ENCODE results near the gene FANCD2.
"Not testable (repeated sequence)": the region's sequence is repeated elsewhere in the genome, so short reads cannot be mapped to it uniquely, and the experiment has no call there.

Gene FANCD2

DNA sequence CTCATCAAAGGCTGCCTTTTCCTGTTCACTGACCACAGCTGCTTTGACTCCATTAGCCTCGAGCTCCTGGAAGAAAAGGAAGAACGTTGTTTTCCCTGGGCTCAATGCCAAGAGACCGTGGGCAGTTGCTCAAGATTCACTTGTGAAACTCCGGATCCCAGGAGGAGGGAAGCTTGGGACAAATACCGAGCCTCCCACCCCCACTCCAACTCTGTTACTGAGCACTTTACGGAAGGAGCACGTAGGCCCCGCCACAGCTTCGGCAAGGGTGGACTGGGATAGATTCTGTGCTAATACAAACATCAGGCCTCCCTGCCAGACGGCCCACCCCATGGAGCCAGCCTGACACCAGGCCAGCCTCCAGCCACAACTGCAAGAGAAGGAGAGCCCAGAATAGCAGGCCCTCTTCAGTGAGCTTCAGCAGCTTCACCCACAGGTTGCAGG lies 10.8 kb upstream of the FANCD2 start:
- DNase-seq (ENCODE audit: low read depth in 3 of 3) = no peak

- peak; percentile 44 to 66 (median 47) for DNase-seq (ENCODE audit: low read depth in 3 of 3)
These were observed 8.5 kb upstream of the FANCD2 start for GRCh38 chr3:10017636-10018292.

DNA sequence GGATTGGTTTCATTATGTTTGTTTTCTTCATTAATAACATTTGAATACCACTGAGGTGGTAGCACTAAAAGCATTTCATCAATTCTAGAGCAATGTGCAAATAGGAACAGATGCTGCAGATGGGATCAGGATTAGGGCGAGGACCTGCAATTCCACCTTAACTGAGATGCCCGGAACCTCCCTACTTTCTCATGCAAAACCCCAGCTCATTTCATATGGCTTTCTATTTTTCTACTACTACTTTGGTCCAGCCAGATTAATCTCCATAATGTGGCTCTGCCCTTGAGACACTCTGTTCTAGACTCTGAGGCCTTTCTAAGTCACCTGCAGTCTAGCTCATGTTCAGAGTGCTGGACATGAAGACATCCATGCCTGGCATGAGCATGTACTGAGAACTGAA lies 7.4 kb upstream of the FANCD2 start:
- DNase-seq (ENCODE audit: low read depth in 3 of 3) = not testable (repeated sequence)

DNA sequence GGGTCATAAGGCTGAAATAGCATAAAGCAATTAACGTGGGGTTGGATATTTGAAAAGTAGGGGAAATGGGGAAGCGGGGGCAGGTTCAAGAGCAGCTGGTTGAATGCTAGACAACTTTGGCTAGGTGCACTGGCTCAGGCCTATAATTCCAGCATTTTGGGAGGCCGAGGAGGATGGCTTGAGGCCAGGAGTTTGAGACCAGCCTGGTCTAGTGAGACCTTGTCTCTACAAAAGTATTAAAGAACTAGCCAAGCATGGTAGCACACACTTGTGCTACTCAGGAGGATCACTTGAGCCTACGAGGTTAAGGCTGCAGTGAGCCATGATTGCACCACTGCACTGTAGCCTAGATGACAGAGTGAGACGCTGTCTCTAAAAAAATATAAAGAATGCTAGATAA lies 6.9 kb upstream of the FANCD2 start:
- no peak for DNase-seq (ENCODE audit: low read depth in 3 of 3)

DNA sequence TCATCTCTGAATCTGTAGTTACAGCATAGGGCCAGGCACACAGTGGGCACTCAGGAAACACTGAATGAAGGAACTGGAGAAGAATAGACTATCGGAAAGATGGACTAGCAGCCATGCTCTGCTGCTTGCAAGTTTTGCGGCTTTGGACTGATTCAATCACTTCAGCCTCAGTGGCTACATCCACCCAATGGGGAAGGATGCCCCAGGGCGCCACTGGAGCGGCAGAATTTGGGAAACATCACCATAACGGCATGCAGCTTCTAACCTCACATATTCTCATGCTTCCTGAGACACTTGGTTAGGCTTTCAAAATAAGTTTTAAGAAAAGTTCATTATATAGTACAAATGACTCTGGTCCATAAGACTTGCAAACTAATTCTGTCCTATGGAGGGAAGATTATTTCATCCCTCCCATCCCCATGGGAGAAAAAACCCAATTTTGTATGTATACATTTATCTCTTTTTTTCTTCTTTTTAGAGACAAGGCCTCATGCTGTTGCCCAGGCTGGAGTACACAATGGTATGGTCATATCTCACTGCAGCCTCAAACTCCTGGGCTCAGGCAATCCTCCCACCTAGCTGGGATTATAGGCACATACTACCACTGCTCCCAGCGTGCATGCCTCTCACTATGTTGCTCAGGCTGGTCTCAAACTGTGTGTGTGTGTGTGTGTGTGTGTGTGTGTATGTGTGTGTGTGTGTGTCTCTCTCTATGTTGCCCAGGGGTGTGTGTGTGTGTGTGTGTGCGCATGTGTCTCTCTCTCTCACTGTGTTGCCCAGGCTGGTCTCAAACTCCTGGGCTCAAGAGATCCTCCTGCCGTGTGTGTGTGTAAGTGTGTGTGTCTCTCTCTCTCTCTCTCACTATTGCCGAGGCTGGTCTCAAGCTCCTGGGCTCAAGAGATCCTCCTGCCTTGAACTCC lies 4.1 kb upstream of the FANCD2 start:
- DNase-seq (ENCODE audit: low read depth in 3 of 3) = no peak

- DNase-seq (ENCODE audit: low read depth in 3 of 3) = no peak
These were observed 2.5 kb upstream of the FANCD2 start for GRCh38 chr3:10023587-10024310.

DNA sequence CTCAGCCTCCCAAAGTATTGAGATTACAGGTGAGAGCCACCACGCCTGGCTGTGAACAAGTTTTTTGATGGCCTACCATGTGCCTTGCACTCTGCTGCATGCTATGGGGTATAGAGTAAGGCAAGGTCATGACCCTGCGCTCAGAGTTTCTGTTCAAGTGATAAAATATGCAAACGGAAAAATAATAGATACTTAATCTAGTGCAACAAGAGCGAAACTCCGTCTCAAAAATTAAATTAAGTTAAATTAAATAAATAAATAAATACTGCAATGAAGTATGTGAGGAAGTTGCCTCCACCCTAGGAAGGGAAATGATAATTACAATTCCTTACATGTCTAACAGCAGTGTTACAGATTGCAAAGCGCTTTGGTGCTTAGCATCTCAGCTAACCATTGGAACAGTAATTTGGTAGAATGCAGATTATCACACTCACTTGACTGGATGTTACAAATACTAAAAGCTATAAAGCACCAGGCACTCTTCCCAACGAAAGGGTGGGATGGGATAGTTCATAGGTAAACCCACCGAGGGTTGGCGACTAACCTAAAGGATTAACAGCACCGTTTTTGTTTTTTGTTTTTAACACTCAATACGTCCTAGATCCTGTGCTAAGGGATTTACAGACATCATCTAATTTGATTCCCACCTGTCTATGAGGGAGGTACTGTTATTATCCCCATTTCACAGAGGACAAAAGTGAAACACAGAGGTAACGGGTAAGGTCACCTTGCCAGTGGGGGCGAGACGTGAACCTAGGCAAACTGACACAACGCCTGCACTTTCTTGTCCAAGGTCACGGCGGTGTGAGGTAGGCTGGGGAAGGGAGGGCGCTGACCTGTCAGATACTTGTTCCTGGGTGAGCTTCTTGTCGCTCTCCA lies 793 bp upstream of the FANCD2 start:
- DNase-seq (ENCODE audit: low read depth in 3 of 3) = no peak

- DNase-seq (ENCODE audit: low read depth in 3 of 3) = no peak
These were observed 14.8 kb downstream of the FANCD2 start for GRCh38 chr3:10041034-10041433.

DNA sequence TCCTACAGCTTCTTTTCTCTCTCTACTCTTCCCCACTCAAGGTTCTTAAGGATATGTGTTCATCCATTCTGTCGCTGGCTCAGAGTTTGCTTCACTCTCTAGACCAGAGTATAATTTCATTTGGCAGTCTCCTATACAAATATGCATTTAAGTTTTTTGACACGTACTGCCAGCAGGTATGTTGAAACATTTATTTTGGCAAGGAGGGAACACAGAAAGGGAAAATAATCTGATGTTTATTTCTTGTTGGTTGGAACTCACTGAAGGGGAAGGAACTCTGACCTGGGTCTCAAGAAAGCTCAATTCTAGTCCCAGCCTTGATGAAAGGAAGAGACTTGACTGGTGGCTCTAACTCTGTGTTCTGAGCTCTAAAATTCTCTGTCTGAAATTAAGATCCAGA lies 21.6 kb downstream of the FANCD2 start:
- no peak for DNase-seq (ENCODE audit: low read depth in 3 of 3)

DNA sequence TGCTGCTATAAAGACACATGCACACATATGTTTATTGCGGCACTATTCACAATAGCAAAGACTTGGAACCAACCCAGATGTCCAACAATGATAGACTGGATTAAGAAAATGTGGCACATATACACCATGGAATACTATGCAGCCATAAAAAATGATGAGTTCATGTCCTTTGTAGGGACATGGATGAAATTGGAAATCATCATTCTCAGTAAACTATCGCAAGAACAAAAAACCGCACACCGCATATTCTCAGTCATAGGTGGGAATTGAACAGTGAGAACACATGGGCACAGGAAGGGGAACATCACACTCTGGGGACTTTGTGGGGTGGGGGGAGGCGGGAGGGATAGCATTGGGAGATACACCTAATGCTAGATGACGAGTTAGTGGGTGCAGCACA lies 26.8 kb downstream of the FANCD2 start:
- not testable (repeated sequence) for DNase-seq (ENCODE audit: low read depth in 3 of 3)

DNA sequence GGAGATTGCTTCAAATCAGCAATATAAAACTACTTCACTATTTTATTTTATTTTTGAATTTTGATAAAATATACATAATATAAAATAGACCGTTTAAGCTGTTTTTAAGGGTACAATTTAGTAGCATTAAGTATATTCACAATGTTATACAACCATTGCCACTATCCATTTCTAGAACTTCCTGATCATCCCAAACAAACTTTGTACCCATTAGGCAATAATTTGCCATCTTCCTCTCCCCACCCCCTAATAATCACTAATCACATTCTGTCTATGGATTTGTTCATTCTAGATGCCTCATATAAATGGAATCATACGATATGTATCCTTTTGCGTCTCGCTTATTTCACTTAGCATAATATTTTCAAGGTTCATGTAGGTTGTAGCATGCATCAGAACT lies 28.9 kb downstream of the FANCD2 start:
- no peak for DNase-seq (ENCODE audit: low read depth in 3 of 3)

DNA sequence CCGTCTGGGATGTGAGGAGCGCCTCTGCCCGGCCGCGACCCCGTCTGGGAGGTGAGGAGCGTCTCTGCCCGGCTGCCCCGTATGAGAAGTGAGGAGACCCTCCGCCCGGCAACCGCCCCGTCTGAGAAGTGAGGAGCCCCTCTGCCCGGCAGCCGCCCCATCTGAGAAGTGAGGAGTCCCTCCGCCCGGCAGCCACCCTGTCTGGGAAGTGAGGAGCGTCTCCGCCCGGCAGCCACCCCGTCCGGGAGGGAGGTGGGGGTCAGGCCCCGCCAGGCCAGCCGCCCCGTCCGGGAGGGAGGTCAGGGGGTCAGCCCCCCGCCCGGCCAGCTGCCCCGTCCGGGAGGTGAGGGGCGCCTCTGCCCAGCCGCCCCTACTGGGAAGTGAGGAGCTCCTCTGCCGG lies 43.8 kb downstream of the FANCD2 start:
- not testable (repeated sequence) for DNase-seq (ENCODE audit: low read depth in 3 of 3)

GRCh38 chr3:10074666-10075065 lies 48.4 kb downstream of the FANCD2 start:
- no peak for DNase-seq (ENCODE audit: low read depth in 3 of 3)

DNA sequence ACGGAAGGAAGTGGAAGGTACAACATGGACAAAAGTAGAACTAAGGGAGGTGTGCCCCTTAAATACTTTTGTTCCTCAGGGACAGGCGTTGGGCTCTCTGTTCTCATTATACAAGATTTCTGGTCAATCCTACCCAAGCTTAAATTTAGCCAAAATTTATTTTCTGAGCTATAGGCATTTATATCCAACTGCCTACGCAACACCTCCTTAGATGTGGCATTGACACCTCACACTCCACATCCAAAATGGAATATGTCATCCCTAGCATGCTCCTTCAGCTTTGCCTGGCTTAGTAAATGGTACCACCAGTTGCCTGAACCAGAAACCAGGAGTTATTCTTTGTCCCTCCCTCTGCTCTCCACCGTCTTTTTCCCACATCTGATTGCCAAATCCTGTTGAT lies 55.6 kb downstream of the FANCD2 start:
- DNase-seq (ENCODE audit: low read depth in 3 of 3) = no peak

DNA sequence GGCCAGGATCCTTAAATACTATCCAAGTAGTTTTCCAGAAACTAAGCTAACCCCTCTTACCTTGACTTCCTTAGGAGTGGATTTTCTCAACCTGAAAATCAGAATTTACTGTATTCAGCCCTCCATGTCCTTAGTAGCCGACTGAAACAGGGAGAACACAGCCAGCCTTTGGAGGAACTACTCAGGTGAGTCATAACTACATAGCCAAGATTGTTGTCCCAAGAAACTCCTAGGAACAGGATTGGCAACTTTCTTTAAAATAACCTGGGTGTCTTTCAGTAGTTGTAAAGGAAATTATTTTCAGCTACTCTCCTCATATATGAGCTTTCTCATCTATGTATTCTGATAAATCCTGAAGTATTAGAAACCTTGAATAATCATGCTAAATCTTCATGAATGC lies 59.5 kb downstream of the FANCD2 start:
- no peak for DNase-seq (ENCODE audit: low read depth in 3 of 3)

DNA sequence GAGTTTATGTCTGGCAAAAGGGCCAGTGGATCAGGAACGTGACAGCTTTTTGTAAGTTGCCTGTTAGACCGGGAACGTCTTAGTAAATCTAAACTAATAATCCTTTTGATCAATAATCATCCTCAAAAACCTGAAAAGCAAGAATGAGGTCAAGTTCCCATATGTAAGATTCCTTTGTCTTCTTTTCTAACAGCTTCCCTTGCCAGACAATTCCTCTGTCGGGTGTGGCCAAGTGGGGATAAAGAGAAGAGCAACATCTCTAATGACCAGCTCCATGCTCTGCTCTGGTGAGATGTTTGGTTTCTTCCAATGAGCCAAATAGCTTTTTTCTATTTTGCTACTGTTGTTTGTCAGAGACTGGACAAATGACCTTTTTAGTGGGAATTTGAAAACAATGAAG lies 62.0 kb downstream of the FANCD2 start:
- DNase-seq (ENCODE audit: low read depth in 3 of 3) = no peak

DNA sequence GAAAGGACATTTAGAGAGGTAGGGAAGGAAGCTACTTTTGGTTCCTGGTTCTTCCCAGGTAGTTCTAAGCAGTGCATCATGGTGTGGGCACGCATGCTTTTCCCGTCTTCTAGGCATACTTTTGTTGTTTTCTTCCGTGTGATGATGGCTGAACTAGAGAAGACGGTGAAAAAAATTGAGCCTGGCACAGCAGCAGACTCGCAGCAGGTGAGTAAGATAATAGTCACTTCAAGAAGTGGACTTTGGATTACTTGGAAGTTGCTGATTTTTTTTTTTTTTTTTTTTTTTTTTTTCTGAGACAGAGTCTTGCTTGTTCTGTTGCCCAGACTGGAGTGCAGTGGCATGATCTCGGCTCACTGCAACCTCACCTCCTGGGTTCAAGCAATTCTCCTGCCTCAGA lies 63.9 kb downstream of the FANCD2 start:
- no peak for DNase-seq (ENCODE audit: low read depth in 3 of 3)

DNA sequence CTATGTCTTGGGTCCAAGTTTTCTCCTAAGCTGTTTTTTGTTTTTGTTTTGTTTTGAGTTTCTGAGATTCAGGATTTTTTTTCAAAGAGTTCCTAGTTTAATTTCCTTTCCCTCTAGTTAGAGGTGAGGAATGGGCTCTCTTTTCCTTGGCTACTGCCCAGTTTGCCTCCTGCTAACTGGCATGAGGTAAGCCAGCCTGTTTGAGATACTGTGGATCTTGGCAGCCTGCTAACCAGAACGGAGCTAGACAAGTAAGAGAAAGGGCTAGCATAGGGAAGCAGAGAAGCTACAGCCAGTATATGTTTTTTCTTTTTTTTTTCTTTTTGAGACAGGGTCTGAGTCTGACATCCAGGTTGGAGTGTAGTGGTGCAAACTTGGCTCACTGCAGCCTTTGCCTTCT lies 64.5 kb downstream of the FANCD2 start:
- not testable (repeated sequence) for DNase-seq (ENCODE audit: low read depth in 3 of 3)

DNA sequence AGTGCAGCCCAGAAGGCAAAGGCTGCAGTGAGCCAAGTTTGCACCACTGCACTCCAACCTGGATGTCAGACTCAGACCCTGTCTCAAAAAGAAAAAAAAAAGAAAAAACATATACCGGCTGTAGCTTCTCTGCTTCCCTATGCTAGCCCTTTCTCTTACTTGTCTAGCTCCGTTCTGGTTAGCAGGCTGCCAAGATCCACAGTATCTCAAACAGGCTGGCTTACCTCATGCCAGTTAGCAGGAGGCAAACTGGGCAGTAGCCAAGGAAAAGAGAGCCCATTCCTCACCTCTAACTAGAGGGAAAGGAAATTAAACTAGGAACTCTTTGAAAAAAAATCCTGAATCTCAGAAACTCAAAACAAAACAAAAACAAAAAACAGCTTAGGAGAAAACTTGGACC lies 65.2 kb downstream of the FANCD2 start:
- DNase-seq (ENCODE audit: low read depth in 3 of 3) = not testable (repeated sequence)

GRCh38 chr3:10093678-10094077 lies 67.4 kb downstream of the FANCD2 start:
- no peak for DNase-seq (ENCODE audit: low read depth in 3 of 3)

- DNase-seq (ENCODE audit: low read depth in 3 of 3) = no peak
These were observed 72.8 kb downstream of the FANCD2 start for GRCh38 chr3:10099041-10099440.
